ENCODE results near the gene CHADL.
"Not testable (repeated sequence)": the region's sequence is repeated elsewhere in the genome, so short reads cannot be mapped to it uniquely, and the experiment has no call there.

Gene CHADL

DNA sequence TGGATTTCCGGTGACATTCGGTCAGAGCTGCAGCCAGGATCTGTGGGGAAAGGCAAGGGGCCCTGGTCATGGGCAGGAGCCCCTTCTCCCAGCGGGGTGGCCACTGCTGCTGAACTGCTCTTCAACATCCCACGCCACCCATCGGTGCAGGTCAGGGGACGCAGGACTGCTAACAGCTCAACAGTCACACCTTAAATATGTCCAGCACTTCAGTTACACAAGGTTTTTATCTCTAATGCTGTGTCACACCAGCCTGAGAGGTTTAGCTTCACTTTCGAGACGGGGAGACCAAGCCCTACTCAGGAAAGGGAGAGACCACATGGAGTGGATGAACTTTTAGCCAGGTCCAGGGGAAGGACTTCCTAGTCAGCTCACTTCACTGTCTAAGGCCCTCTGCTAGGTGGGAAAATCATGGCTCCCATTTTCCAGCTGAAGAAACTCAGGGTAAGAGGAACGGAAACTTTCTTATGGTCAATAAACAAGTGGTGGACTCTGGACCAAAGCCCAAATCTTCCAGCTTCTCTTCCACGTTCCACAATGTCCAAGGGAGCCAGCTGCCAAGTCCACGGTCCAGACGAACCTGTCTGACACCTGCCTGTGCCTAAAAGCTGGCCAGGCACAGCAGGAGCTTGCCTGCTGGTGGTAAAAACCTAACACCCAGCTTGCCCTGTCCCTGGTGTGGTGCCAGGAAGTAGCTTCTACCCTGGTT is 21.0 kb upstream of the CHADL start (continued):
- no peak for TF ChIP-seq ZNF394 (tag by site-specific recombination; IDR thresholded peaks at IDR 0.05; ENCODE audit: borderline replicate concordance)
- TF ChIP-seq ZNF169 (tag by site-specific recombination; IDR thresholded peaks at IDR 0.05), result no peak

DNA sequence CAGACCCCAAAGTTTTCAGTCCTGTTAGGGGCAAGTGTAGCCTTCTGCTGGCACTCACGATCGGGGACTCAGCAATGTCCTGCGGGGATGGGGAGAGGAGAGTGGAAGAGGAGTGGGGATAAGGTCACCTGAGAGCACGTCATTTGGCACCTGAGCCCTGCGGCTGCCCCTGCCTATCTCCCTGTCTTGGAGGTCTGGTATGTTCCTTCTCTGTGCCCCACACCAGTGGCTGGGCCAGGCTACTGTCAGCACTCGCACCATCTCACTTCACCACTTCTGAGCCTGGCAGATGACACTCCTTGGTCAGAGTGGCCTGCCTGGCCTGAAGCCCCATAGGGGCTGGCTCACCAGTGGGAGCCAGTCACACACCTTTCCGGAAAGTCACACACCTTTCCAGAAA is 20.1 kb upstream of the CHADL start:
- Histone ChIP-seq H3K4me3 (ENCODE audit: low read depth, low read length) (no peak overlapping the region), H3K9me3 (ENCODE audit: control insufficient read depth, insufficient read depth, low read depth, low read length) (no peaks in the 10 kb centered on the region), H3K27ac (ENCODE audit: extremely low read depth, low read depth, low read length) (peak overlapping the region; percentile 37; the same call in 1 of the 2 replicates), H3K4me1 (ENCODE audit: control insufficient read depth, insufficient read depth, low read length) (peaks cover 6% of the 10 kb centered on the region; the same call in 1 of the 2 replicates), H3K36me3 (ENCODE audit: control insufficient read depth in 2 of 2, insufficient read depth in 1 of 2, low read length in 2 of 2) (peaks cover 58 to 100% of the 10 kb centered on the region in 2 experiments)
- ChIA-PET CTCF (interaction anchor here (0.6 kb wide), 1 partner anchor 14 kb away, joined by 3 read pairs; no protein-coding TSS in a partner anchor), POLR2A (interaction anchor here (0.6 kb wide), 1 partner anchor 309 kb away, joined by 3 read pairs; the partner anchor contains the start of gene RBX1)
- TF ChIP-seq YY2 (tag by site-specific recombination; IDR thresholded peaks at IDR 0.05), result no peak
- TF ChIP-seq ZNF354C (tag by site-specific recombination; IDR thresholded peaks at IDR 0.05; ENCODE audit: borderline replicate concordance, low read depth), result no peak
- TF ChIP-seq, protein P1, sequence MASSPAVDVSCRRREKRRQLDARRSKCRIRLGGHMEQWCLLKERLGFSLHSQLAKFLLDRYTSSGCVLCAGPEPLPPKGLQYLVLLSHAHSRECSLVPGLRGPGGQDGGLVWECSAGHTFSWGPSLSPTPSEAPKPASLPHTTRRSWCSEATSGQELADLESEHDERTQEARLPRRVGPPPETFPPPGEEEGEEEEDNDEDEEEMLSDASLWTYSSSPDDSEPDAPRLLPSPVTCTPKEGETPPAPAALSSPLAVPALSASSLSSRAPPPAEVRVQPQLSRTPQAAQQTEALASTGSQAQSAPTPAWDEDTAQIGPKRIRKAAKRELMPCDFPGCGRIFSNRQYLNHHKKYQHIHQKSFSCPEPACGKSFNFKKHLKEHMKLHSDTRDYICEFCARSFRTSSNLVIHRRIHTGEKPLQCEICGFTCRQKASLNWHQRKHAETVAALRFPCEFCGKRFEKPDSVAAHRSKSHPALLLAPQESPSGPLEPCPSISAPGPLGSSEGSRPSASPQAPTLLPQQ (tag by site-specific recombination; IDR thresholded peaks at IDR 0.05), result no peak
- no peak for TF ChIP-seq ZNF654 (tag by site-specific recombination; IDR thresholded peaks at IDR 0.05; ENCODE audit: low read depth)
- TF ChIP-seq ZNF544 (tag by site-specific recombination; IDR thresholded peaks at IDR 0.05), result no peak
- TF ChIP-seq SALL2 (tag by site-specific recombination; IDR thresholded peaks at IDR 0.05; ENCODE audit: borderline replicate concordance), result no peak
- no peak for TF ChIP-seq ZNF501 (tag by site-specific recombination; IDR thresholded peaks at IDR 0.05)

DNA sequence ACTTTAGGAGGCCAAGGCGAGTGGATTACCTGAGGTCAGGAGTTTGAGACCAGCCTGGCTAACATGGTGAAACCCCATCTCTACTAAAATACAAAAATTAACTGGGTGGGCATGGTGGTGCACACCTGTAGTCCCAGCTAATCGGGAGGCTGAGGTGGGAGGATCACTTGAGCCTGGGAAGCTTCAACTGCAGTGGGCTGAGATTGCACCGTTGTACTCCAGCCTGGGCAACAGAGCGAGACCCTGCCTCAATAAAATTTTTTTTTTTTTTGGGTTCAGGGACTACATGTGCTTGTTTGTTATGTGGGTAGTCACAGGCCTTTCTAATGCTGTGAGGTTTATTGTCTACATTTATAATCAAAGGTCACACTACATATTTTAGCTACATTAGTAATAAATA is 19.0 kb upstream of the CHADL start:
- ChIA-PET POLR2A (interaction anchor here (0.6 to 0.8 kb wide), 3 partner anchors 12 to 287 kb away, joined by 3 read pairs; no protein-coding TSS in a partner anchor), CTCF (interaction anchor here (0.9 kb wide), 1 partner anchor 13 kb away, joined by 3 read pairs; no protein-coding TSS in a partner anchor)
- peaks cover 59 to 100% of the 10 kb centered on the region in 2 experiments for H3K36me3 ChIP-seq (ENCODE audit: control insufficient read depth in 2 of 2, insufficient read depth in 1 of 2, low read length in 2 of 2)

DNA sequence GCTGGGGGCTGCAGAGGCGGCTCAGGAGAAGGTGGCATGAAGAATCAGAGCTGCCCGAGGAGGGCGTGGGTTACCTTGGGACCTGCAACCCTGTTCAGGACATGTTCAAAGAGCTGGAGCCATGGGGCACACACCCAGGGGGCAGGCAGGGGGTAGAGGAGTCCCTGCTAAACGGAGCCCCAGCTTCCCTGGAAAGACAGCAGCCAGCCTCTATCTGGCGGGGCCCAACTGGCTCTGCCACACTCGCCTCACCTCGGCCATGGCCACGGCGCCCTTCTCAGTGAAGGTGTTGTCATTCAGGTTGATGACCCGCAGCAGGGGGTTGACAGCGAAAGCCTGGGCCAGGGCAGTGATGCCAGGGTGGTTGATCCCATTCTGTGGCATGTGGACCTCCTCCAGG is 17.0 kb upstream of the CHADL start:
- Histone ChIP-seq H3K4me3 (ENCODE audit: low read depth, low read length) (no peak overlapping the region), H3K4me1 (ENCODE audit: control insufficient read depth, insufficient read depth, low read length) (peaks cover 6% of the 10 kb centered on the region; the same call in 1 of the 2 replicates), H3K9me3 (ENCODE audit: control insufficient read depth, insufficient read depth, low read depth, low read length) (no peaks in the 10 kb centered on the region), H3K27ac (ENCODE audit: extremely low read depth, low read depth, low read length) (peak overlapping the region; percentile 47), H3K36me3 (ENCODE audit: control insufficient read depth in 2 of 2, insufficient read depth in 1 of 2, low read length in 2 of 2) (peaks cover 75 to 99% of the 10 kb centered on the region in 2 experiments)
- TF ChIP-seq KLF7 (tag by site-specific recombination; IDR thresholded peaks at IDR 0.05; ENCODE audit: borderline replicate concordance) (no peak), ZEB2 (tag by site-specific recombination; IDR thresholded peaks at IDR 0.05) (no peak), ZNF174 (tag by site-specific recombination; IDR thresholded peaks at IDR 0.05) (no peak), ZNF292 (tag by site-specific recombination; IDR thresholded peaks at IDR 0.05; ENCODE audit: borderline replicate concordance, low read depth) (no peak), HOXA7 (CRISPR knock-in tag; IDR thresholded peaks at IDR 0.05; ENCODE audit: borderline replicate concordance) (no peak), ZNF677 (tag by site-specific recombination; IDR thresholded peaks at IDR 0.05) (no peak), MEIS1 (CRISPR knock-in tag; IDR thresholded peaks at IDR 0.05; ENCODE audit: borderline replicate concordance) (no peak), ZNF776 (tag by site-specific recombination; IDR thresholded peaks at IDR 0.05; ENCODE audit: borderline replicate concordance) (no peak), SALL2 (tag by site-specific recombination; IDR thresholded peaks at IDR 0.05; ENCODE audit: borderline replicate concordance) (no peak), ZNF19 (tag by site-specific recombination; IDR thresholded peaks at IDR 0.05; ENCODE audit: low read depth) (no peak), SETDB1 (IDR thresholded peaks at IDR 0.05; ENCODE audit: insufficient read length, low read length) (no peak), ZBTB17 (tag by site-specific recombination; IDR thresholded peaks at IDR 0.05) (no peak)
- TF ChIP-seq, protein P2, sequence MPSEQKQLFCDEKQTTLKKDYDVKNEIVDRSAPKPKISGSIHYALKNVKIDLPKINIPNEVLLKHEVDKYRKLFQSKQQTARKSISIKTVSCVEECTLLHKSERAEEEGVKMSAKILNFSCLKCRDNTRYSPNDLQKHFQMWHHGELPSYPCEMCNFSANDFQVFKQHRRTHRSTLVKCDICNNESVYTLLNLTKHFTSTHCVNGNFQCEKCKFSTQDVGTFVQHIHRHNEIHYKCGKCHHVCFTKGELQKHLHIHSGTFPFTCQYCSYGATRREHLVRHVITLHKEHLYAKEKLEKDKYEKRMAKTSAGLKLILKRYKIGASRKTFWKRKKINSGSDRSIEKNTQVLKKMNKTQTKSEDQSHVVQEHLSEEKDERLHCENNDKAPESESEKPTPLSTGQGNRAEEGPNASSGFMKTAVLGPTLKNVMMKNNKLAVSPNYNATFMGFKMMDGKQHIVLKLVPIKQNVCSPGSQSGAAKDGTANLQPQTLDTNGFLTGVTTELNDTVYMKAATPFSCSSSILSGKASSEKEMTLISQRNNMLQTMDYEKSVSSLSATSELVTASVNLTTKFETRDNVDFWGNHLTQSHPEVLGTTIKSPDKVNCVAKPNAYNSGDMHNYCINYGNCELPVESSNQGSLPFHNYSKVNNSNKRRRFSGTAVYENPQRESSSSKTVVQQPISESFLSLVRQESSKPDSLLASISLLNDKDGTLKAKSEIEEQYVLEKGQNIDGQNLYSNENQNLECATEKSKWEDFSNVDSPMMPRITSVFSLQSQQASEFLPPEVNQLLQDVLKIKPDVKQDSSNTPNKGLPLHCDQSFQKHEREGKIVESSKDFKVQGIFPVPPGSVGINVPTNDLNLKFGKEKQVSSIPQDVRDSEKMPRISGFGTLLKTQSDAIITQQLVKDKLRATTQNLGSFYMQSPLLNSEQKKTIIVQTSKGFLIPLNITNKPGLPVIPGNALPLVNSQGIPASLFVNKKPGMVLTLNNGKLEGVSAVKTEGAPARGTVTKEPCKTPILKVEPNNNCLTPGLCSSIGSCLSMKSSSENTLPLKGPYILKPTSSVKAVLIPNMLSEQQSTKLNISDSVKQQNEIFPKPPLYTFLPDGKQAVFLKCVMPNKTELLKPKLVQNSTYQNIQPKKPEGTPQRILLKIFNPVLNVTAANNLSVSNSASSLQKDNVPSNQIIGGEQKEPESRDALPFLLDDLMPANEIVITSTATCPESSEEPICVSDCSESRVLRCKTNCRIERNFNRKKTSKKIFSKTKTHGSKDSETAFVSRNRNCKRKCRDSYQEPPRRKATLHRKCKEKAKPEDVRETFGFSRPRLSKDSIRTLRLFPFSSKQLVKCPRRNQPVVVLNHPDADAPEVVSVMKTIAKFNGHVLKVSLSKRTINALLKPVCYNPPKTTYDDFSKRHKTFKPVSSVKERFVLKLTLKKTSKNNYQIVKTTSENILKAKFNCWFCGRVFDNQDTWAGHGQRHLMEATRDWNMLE (tag by site-specific recombination; conservative IDR thresholded peaks at IDR 0.05; ENCODE audit: low read depth), result no peak
- ChIA-PET POLR2A (interaction anchor here (0.9 to 2.0 kb wide), 4 partner anchors 12 to 60 kb away, joined by 3 to 5 read pairs (median 4); no protein-coding TSS in a partner anchor), CTCF (interaction anchor here (1.3 kb wide), 1 partner anchor 146 kb away, joined by 3 read pairs; no protein-coding TSS in a partner anchor)

More for the DNA sequence above, 19.0 kb upstream of the CHADL start:
- H3K9me3 ChIP-seq (ENCODE audit: control insufficient read depth, insufficient read depth, low read depth, low read length); H3K4me3 ChIP-seq (ENCODE audit: low read depth, low read length); H3K4me1 ChIP-seq (ENCODE audit: control insufficient read depth, insufficient read depth, low read length); H3K27ac ChIP-seq (ENCODE audit: extremely low read depth, low read depth, low read length): not testable (repeated sequence)
- TF ChIP-seq ZNF121 (tag by site-specific recombination; IDR thresholded peaks at IDR 0.05), result peak; percentile 47; the same call in 1 of the 2 replicates

Data from HEK293 (cell line).